MM.1S (cell line): ENCODE data around the gene NAA10.

Source experiments
- DNase-seq: peaks from one replicate; pipeline ENCODE4 v3.0.0-alpha.2; 2015
- H2AFZ ChIP-seq: fragments of 300-600 bp; sonication (generic); 2 replicates; pipeline ENCODE4 v1.6.0; 2016; ENCODE audit warnings: antibody characterized with exemption, low read length
- H3F3A ChIP-seq: fragments of 300-600 bp; sonication (generic); 2 replicates; pipeline ENCODE4 v1.6.1; 2016; ENCODE audit warnings: mild to moderate bottlenecking, antibody characterized with exemption, low read length, moderate library complexity, mixed read lengths; ENCODE audit not compliant: insufficient read depth
- H3K27ac ChIP-seq: fragments of 300-600 bp; sonication (generic); 2 replicates; pipeline ENCODE4 v1.5.1; 2016; ENCODE audit warnings: mild to moderate bottlenecking, low read length
- H3K27me3 ChIP-seq: fragments of 300-600 bp; sonication (generic); replicated peaks from 2 replicates; pipeline ENCODE4 v1.6.0; 2016; ENCODE audit warnings: low read length; ENCODE audit not compliant: insufficient read depth
- H3K36me3 ChIP-seq: fragments of 300-600 bp; sonication (generic); replicated peaks from 2 replicates; pipeline ENCODE4 v1.6.1; 2016; ENCODE audit warnings: mild to moderate bottlenecking, low read length, mixed read lengths; ENCODE audit not compliant: insufficient read depth
- H3K4me1 ChIP-seq: fragments of 300-600 bp; sonication (generic); 2 replicates; pipeline ENCODE4 v1.6.1; 2016; ENCODE audit warnings: low read length, mixed read lengths
- H3K4me2 ChIP-seq: fragments of 300-600 bp; sonication (generic); 2 replicates; pipeline ENCODE4 v1.6.0; 2016; ENCODE audit warnings: low read depth, low read length
- H3K4me3 ChIP-seq: fragments of 300-600 bp; sonication (generic); 2 replicates; pipeline ENCODE4 v1.5.1; 2016; ENCODE audit warnings: low read length, mixed read lengths
- H3K79me2 ChIP-seq: fragments of 300-600 bp; sonication (generic); 2 replicates; pipeline ENCODE4 v1.6.1; 2016; ENCODE audit warnings: mixed run types, low read length, mixed read lengths
- H3K9ac ChIP-seq: fragments of 300-600 bp; sonication (generic); 2 replicates; pipeline ENCODE4 v1.6.1; 2016; ENCODE audit warnings: low read length, mixed read lengths
- H3K9me2 ChIP-seq: fragments of 300-600 bp; sonication (generic); replicated peaks from 2 replicates; pipeline ENCODE4 v1.6.1; 2016; ENCODE audit warnings: mild to moderate bottlenecking, low read length, mixed read lengths; ENCODE audit not compliant: insufficient read depth
- H3K9me3 ChIP-seq: fragments of 300-600 bp; sonication (generic); replicated peaks from 2 replicates; pipeline ENCODE4 v1.6.1; 2016; ENCODE audit warnings: mild to moderate bottlenecking, low read length, mixed read lengths; ENCODE audit not compliant: insufficient read depth
- H4K20me1 ChIP-seq: fragments of 300-600 bp; sonication (generic); 2 replicates; pipeline ENCODE4 v1.6.1; 2016; ENCODE audit warnings: mild to moderate bottlenecking, low read length, moderate library complexity, mixed read lengths; ENCODE audit not compliant: insufficient read depth
- EZH2 ChIP-seq: fragments of 300-600 bp; sonication (generic); optimal IDR thresholded peaks from 2 replicates; pipeline ENCODE3; 2017; ENCODE audit warnings: low read depth, mild to moderate bottlenecking, antibody characterized with exemption, low read length, mixed read lengths
- EZH2phosphoT487 ChIP-seq: fragments of 300-600 bp; sonication (generic); IDR thresholded peaks from 2 replicates; pipeline ENCODE4 v1.6.1; 2018; ENCODE audit warnings: antibody characterized with exemption, low read length
- TF ChIP-seq, protein P1 (sequence below): fragments of 300-600 bp; sonication (generic); IDR thresholded peaks from 2 replicates; pipeline ENCODE4 v1.5.1; 2016; ENCODE audit warnings: antibody characterized with exemption, low read length, mixed read lengths

Gene NAA10

DNA sequence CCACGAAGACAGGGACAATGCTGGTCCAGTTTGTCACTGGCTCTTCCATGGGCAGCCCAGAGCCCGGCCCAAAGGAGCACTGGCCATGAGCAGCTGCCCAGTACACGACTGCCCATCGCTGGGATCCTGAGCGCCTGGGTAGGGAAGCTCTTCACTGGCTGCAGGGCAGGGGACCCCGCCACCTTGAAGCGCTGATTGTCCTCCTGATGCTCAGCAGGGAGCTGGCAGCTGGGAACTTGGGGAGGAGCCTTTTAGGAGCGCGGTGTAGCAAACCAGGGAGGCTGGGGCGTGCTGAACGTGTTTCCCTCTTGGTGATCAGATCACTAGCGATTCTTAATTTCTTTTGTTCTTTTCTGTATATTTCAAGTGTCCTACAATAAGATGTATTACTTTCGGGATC lies 50.7 kb downstream of the NAA10 start:
- Histone ChIP-seq H2AFZ (no peak overlapping the region), H3K36me3 (no peaks in the 10 kb centered on the region), H3F3A (no peaks in the 10 kb centered on the region), H3K4me1 (no peaks in the 10 kb centered on the region), H3K9ac (no peak overlapping the region), H4K20me1 (no peaks in the 10 kb centered on the region), H3K9me3 (no peaks in the 10 kb centered on the region), H3K27ac (no peak overlapping the region), H3K4me3 (no peak overlapping the region), H3K79me2 (no peaks in the 10 kb centered on the region), H3K4me2 (no peak overlapping the region), H3K9me2 (no peaks in the 10 kb centered on the region), H3K27me3 (peaks cover 46% of the 10 kb centered on the region)
- TF ChIP-seq, protein P1, sequence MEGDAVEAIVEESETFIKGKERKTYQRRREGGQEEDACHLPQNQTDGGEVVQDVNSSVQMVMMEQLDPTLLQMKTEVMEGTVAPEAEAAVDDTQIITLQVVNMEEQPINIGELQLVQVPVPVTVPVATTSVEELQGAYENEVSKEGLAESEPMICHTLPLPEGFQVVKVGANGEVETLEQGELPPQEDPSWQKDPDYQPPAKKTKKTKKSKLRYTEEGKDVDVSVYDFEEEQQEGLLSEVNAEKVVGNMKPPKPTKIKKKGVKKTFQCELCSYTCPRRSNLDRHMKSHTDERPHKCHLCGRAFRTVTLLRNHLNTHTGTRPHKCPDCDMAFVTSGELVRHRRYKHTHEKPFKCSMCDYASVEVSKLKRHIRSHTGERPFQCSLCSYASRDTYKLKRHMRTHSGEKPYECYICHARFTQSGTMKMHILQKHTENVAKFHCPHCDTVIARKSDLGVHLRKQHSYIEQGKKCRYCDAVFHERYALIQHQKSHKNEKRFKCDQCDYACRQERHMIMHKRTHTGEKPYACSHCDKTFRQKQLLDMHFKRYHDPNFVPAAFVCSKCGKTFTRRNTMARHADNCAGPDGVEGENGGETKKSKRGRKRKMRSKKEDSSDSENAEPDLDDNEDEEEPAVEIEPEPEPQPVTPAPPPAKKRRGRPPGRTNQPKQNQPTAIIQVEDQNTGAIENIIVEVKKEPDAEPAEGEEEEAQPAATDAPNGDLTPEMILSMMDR = no peak
- no peak for TF ChIP-seq EZH2
- DNase-seq = no peak

DNA sequence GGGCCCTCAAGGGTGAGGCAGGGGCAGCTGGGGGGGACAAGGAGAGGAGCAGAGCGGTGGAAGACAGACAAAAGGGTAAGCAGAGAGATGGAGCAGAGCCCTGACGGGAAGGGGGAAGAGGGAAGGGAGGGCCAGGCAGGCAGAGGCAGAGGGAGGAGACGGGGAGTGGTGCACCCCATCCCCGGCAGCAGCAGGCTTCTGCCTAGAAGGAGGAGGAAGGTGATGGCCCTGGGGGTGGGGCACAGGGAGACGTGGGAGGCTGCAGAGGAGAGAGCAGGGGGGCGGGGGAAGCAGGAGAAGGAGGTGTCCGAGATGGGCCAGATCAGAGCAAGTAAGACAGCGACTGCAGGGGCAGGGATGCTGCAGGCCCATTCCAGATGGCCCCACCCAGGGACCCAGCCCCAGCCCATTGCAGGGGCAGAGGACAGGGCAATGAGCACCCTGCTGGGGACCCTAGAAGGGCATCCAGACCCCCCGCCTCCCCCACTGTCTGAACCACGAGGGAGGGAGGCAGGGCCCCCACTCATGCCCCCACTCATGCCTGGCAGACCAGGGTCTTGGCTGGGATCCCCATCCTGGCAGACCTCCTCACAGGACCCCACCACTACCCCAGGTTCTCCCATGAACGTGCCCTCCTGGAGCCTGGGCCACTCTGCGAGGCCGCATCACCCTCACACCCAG lies 51.5 kb downstream of the NAA10 start:
- no peaks in the 10 kb centered on the region for H3K4me1 ChIP-seq
- TF ChIP-seq EZH2phosphoT487 (no peak), EZH2 (no peak)
- TF ChIP-seq, protein P1 = no peak
- H3K4me3 ChIP-seq = no peak overlapping the region
- H3K9me2 ChIP-seq = no peaks in the 10 kb centered on the region
- H3K27me3 ChIP-seq = peaks cover 51% of the 10 kb centered on the region
- no peak overlapping the region for H3K4me2 ChIP-seq
- DNase-seq = no peak
- H4K20me1 ChIP-seq = no peaks in the 10 kb centered on the region
- no peak overlapping the region for H3K9ac ChIP-seq
- H3F3A ChIP-seq = no peaks in the 10 kb centered on the region
- no peak overlapping the region for H3K27ac ChIP-seq
- no peaks in the 10 kb centered on the region for H3K36me3 ChIP-seq
- no peaks in the 10 kb centered on the region for H3K79me2 ChIP-seq
- no peaks in the 10 kb centered on the region for H3K9me3 ChIP-seq
- H2AFZ ChIP-seq = no peak overlapping the region

DNA sequence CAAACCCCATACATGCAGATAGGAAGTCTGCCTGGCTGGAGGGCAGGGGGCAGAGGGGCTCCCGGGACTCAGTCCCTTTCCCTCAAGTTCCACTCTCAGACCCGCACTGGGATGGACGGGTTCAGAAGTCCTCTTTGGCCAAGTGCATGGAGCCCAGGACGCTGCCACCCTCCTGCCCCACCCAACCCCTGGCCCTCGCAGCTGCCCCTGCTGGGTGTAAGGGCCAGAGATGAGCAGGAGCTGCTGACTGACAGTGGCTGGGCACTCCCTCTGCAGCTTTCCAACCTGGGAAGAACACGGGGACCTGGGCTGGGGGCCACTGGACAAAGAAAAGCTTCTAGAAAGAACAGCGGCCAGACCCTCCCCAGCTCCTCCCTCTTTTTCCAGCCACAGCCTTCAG lies 52.3 kb downstream of the NAA10 start:
- H3K9me2 ChIP-seq = no peaks in the 10 kb centered on the region
- H3K9me3 ChIP-seq = no peaks in the 10 kb centered on the region
- no peaks in the 10 kb centered on the region for H3K4me1 ChIP-seq
- H3K4me2 ChIP-seq = no peak overlapping the region
- no peaks in the 10 kb centered on the region for H3F3A ChIP-seq
- no peak overlapping the region for H3K9ac ChIP-seq
- H4K20me1 ChIP-seq = no peaks in the 10 kb centered on the region
- H3K36me3 ChIP-seq = no peaks in the 10 kb centered on the region
- H3K79me2 ChIP-seq = no peaks in the 10 kb centered on the region
- no peak overlapping the region for H3K27ac ChIP-seq
- TF ChIP-seq, protein P1 = no peak
- TF ChIP-seq EZH2phosphoT487 (no peak), EZH2 (no peak)
- no peak overlapping the region for H3K4me3 ChIP-seq
- no peak for DNase-seq
- peaks cover 55% of the 10 kb centered on the region for H3K27me3 ChIP-seq
- H2AFZ ChIP-seq = no peak overlapping the region
